HG03565 (cell line): Measurements from ENCODE around the gene SREBF2.
A peak's percentile ranks its signal among the peaks of the same experiment; 100 is the strongest.

Source experiments
- ATAC-seq: cut with Tn5 transposase; IDR thresholded peaks from one replicate; pipeline ENCODE4 v1.9.1; 2021; ENCODE audit warnings: mild to moderate bottlenecking, moderate library complexity; ENCODE audit not compliant: unreplicated experiment

The SREBF2 gene

DNA sequence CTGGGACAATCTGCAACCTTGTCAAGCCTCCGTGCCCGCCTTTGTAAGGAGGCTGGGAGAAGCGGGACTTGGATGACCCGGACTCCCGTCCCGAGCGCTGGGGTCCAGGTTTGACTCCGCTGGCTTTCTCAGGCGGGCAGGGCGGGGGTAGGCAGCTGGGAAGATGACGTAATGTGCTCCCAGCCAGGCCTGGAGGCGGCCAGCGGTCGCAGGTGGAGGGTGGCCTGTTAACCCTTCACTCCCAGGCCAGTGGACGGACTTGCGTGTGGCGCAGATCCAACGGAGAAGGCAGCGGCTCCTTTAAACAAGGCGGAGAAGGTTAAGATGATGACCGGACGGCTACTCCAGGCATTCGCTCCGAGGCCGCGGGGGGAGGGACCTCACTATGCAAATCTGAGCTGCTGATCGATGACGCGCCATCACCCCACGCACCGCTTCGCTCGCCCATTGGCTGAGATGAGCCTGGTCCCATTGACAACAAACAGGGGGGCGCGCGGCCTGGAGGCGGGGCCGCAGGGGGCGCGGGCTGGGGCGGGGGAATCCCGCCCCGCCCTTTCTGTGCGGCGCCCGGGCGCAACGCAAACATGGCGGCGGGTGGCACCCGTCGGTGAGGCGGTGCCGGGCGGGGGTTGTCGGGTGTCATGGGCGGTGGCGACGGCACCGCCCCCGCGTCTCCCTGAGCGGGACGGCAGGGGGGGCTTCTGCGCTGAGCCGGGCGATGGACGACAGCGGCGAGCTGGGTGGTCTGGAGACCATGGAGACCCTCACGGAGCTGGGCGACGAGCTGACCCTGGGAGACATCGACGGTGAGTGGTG lies at the start of gene SREBF2:
Gene SREBF2, plus strand, starts transcription at position 553 of the 816 bp plus-strand sequence. Its CDS starts 166 bp downstream, at position 719.
- peak; percentile 76 for ATAC-seq

DNA sequence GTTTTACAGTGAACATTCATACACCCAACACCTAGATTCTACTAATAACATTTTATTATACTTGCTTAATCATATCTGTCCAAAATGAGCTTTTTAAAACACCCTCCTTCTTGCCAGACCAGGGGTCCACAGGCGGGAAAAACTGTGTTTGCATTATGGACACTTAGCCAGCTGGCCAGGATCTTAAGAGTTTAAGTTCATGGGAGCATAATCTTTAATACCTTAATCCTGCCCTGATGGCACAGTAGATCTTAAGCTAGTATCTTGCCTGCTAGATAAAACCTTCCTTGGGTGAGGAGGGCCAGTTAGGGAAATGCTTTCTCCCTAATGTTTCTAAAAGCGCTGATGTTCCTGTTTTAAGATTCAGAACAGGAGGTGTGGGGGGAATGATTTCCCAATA lies 45.6 kb upstream of the SREBF2 start:
- no peak for ATAC-seq

- ATAC-seq: no peak
Observed at GRCh38 chr22:41793871-41794270, 39.0 kb upstream of the SREBF2 start.

DNA sequence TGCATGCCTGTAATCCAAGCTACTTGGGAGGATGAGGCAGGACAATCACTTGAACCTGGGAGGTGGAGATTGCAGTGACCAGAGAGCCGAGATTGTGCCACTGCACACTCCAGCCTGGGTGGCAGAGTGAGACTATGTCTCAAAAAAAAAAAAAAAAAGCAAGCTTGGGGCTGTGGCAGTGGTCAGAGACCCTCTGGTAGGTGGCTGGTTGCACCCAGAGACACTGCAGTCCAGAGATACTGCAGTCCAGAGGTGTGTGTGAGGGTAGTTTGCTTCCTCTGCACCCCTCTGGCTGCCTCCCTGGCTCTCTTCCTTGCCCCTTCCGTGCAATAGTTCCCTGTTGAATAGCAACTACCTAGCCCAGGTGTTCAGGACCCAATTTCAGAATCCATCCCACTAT lies 34.2 kb upstream of the SREBF2 start:
- no peak for ATAC-seq

DNA sequence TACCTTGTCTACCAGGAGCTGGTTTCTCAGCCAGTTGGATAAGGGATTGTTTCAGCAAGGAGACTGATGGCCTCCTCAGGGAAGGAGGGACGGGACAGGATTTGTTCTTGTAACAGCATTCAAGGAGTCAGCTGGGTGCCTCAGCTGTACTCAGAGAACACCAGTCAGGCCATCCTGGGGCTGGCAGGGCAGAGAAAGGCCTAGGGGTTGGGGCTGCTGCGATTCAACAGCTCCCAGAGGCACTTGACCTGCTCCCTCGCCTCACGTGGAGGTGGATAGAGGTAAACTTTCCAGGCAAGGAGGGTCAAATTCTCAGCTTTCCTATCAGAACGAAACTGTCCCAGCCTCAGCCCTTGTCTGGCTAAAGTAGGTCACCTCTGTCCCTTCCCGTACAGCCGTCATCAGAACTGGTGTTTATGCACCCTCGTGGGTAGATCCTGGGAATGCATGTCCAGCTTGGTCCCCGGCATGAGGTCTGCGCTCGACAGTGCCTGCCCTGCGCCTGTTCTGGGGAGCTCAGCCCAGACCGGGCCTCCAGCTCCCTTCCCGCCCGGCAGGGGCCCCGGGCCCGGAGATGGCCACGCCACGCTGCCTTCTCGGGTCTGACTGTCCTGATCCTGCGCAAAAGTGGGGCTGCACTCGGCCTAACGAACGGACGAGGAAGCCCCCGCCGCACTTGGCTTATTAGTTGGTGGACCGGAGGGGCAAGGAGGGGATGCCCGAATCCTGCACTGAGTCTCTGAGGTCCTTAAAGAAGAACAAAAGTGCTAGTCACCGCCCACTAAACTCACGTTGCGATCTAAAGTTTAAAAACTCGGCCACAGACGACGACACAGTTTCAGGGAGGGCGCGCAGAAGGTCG lies 33.2 kb upstream of the SREBF2 start:
- ATAC-seq: peak; percentile 5

- peak; percentile 69 for ATAC-seq
Observed at GRCh38 chr22:41800348-41801146, 32.4 kb upstream of the SREBF2 start, which contains the start of gene CCDC134. CCDC134 (plus strand) TSS chr22:41800679; CDS start chr22:41808891, 8,212 bp downstream.

GRCh38 chr22:41801147-41801819 lies 31.6 kb upstream of the SREBF2 start:
- ATAC-seq: no peak

GRCh38 chr22:41801886-41802285 lies 31.0 kb upstream of the SREBF2 start:
- ATAC-seq: no peak

DNA sequence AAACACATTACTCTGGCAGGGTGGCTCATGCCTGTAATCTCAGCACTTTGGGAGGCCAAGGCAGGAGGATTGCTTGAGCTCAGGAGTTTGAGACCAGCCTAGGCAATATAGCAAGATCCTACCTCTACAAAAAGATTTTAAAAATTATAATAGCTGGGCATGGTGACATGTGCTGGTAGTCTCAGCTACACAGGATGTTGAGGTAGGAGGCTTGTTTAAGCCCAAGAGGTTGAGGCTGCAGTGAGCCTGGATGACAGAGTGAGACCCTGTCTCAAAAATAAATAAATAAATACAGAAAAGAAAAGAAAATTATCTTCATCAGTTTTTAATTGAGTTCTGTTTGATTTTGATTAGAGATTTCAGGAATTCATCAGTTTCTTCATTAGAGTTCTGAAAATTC lies 27.3 kb upstream of the SREBF2 start:
- no peak for ATAC-seq

- no peak for ATAC-seq
Observed at GRCh38 chr22:41808400-41808799, 24.5 kb upstream of the SREBF2 start.

DNA sequence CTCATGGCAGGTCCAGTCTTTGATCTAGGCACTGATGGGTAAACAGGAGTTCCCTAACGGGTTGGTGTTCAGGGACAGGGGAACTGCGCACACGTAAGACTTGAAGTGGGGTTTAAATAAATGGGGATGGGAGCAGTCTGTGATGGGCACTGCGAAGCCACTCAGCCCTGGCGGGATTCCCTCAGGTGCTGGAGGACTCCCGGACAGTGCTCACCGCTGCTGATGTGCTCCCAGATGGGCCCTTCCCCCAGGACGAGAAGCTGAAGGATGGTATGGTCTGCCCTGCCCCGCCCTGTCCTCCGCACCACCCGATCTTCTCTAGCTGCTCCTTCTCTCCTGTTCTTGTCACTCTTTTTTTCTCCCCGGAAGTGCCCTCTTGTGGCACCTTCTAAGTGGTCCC lies 22.9 kb upstream of the SREBF2 start:
- ATAC-seq: no peak

- no peak for ATAC-seq
Observed at GRCh38 chr22:41812805-41813545, 19.9 kb upstream of the SREBF2 start.

GRCh38 chr22:41813726-41814410 lies 19.0 kb upstream of the SREBF2 start:
- ATAC-seq: no peak

GRCh38 chr22:41815716-41816115 lies 17.2 kb upstream of the SREBF2 start:
- ATAC-seq: no peak

- no peak for ATAC-seq
Observed at GRCh38 chr22:41816241-41816640, 16.7 kb upstream of the SREBF2 start.

GRCh38 chr22:41816871-41817270 lies 16.0 kb upstream of the SREBF2 start:
- no peak for ATAC-seq

GRCh38 chr22:41818011-41818410 lies 14.9 kb upstream of the SREBF2 start:
- no peak for ATAC-seq

DNA sequence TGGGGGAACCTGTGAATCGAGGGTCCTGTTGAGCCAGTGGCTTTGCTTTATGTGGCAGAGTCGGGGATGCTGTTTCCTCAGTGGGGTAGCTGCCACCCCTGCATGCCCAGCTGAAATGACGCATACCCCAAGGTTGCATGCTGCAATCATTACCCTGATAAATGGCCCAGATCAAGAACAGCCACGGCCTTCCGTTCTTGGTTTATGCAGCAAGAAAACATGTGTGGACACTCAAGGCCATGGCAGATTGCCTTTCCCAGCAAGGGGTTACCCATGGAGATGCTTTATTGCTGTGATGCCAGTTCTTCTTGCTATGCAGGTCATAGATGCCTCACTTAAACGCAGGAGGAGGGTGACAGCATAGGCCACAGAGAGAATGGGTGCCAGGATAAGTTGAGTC lies 14.3 kb upstream of the SREBF2 start:
- no peak for ATAC-seq

DNA sequence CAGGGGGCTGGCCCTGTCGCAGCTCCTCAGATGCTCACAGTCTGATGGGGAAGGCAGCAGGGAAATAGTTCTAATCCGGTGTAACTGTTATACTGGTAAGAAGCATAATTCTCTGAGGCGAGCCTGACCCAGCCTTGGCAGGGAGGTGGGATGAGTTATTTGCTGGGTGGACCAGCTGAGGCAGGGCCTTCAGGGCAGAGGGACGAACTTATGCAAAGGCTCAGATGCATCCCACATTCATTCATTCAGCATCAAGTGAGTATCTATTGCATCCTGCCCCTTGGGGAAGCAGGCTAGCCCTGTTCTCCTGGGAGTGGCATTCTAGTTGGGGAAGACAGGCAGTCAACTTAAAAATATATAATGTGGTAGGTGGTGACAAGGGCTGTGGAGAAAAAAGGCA lies 13.6 kb upstream of the SREBF2 start:
- no peak for ATAC-seq
